HG02588 (cell line): ENCODE measurements around the gene ICOS.
"Not testable (repeated sequence)": the region's sequence is repeated elsewhere in the genome, so short reads cannot be mapped to it uniquely, and the experiment has no call there.

Experiments used
- ATAC-seq: cut with Tn5 transposase; IDR thresholded peaks from one replicate; pipeline ENCODE4 v1.9.1; 2021; ENCODE audit warnings: mild to moderate bottlenecking, moderate library complexity; ENCODE audit not compliant: unreplicated experiment

The ICOS gene

GRCh38 chr2:203972066-203972465 lies 35.5 kb downstream of the ICOS start:
- ATAC-seq = no peak

- ATAC-seq = peak; percentile 71
Observed at GRCh38 chr2:203973000-203973399, 36.4 kb downstream of the ICOS start.

- no peak for ATAC-seq
Observed at GRCh38 chr2:203973676-203974075, 37.1 kb downstream of the ICOS start.

DNA sequence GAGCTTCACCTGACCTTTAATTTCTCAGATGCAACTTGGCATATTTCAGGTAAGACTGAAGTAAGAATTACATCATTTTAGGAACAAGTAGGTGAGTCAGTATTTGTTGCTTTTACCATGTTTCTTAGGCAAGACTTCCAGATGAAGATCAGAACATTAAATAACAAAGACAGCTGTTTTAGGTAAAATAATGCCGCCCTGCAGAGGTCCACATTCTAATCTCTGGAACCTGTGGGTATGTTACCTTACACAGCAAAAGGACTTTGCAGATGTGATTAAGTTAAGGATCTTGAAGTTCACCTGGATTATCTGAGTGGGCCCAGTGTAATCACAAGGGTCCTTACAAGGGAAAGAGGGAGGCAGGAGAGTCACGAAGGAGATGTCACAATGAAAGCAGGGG lies 39.3 kb downstream of the ICOS start:
- no peak for ATAC-seq

- no peak for ATAC-seq
Observed at GRCh38 chr2:203982276-203982675, 45.7 kb downstream of the ICOS start.

DNA sequence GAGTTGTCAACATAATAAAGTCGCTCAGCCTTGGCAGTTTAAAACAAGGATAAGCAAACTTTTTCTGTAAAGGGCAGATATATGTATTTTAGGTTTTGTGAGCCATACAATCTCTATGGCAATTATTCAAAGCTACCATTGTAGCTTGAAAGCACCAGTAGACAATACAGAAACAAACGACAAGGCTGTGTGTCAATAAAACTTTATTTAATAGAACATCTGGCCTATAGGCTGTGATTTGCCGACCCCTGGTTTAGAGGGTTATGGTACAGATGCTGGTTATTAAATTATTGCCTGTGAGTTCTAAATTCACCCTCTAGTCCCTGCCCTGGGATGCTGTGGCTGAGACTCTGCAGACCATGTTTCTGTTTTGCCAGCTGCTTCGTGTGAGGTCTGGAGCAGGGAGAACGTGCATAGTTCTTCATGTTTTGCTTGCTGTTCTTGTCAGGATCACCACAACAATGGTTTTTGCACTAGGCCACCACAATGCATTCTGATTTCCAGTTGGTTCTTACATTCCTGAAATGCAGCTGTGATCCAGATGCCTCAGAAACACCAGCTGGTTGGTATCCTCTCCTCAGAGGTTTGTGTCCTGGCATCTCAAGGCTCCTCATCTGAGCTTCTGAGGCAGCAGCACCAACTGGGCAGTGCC lies 46.6 kb downstream of the ICOS start:
- ATAC-seq = no peak

GRCh38 chr2:203985978-203986377 lies 49.4 kb downstream of the ICOS start:
- ATAC-seq = not testable (repeated sequence)

DNA sequence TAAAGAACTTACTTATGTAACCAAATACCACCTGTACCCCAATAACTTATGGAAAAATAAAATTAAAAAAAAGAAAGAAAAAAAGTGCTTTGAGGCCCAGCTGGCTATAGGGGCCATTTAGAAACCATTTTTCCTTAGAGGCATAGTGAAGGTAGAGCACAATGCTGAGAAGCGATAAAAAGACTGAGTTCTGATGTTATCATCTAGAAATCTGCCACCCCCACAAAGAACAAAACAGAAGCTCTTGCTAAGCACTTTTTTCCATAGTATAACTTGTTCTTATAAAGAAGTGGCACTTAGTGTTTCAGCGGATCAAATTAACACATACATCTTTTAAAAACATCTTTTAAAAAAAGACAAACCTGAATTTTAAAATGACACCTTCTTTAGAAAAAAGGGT lies 51.4 kb downstream of the ICOS start:
- ATAC-seq = no peak

GRCh38 chr2:203988500-203989260 lies 52.1 kb downstream of the ICOS start:
- ATAC-seq = no peak

DNA sequence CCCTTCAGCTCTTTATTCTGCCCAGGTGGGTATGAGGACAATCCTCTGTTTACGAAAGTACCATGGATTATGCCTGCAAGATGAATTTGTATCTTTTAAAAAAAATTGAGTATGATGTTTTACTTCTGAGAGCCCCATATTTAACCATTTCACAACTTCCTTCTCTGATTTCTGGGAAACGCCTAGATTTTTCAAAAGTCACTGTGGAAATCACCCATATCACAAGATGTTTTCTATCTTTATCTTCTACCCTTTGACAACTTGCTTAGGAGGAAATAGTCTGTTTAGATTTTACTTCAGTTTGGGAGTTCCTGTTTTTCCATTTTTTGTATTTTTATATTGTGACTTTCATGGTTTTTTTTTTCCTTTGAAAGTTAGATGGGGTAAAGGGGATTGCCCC lies 53.0 kb downstream of the ICOS start:
- no peak for ATAC-seq

GRCh38 chr2:203992509-203992908 lies 55.9 kb downstream of the ICOS start:
- no peak for ATAC-seq

DNA sequence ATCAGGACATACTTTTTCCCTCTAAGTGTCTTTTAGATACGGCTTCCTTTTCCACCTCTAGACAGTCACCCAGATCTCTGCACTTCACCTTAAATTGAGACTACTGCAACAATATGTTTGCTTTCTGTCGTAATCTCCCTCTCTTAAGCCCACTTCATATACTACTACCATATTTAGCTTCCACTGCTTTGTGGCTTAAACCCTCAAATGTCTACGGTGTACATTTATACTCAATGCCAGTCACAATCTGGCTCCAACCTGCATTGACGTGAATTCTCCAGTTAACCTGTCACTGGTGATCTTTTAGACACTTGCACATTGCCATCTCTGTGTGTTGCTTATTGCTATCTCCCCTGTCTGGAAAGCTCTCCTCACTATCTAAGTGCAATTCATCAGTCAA lies 56.4 kb downstream of the ICOS start:
- ATAC-seq = no peak

- no peak for ATAC-seq
Observed at GRCh38 chr2:203993560-203993959, 57.0 kb downstream of the ICOS start.

- peak; percentile 47 for ATAC-seq
Observed at GRCh38 chr2:203994735-203995134, 58.2 kb downstream of the ICOS start.

GRCh38 chr2:203996692-203997091 lies 60.1 kb downstream of the ICOS start:
- no peak for ATAC-seq

DNA sequence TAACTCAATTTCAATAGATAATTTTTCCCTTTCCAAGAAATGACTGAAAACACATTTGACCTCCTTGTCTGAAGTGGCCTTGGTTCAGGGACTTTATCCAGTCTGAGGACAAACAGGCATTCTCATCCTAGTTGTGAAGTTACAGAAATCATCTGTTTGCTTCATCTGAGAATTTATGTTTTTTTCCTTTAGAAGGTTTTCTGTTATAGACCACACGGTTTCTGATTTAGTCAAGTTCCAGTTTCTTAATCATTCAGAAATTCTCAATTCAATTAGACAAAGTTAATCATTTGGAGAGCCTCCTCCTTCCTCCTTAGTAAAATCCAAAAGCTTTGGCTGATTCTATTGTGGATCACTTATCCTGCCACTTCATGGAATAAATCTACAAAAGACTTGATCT lies 60.9 kb downstream of the ICOS start:
- ATAC-seq = peak; percentile 42

DNA sequence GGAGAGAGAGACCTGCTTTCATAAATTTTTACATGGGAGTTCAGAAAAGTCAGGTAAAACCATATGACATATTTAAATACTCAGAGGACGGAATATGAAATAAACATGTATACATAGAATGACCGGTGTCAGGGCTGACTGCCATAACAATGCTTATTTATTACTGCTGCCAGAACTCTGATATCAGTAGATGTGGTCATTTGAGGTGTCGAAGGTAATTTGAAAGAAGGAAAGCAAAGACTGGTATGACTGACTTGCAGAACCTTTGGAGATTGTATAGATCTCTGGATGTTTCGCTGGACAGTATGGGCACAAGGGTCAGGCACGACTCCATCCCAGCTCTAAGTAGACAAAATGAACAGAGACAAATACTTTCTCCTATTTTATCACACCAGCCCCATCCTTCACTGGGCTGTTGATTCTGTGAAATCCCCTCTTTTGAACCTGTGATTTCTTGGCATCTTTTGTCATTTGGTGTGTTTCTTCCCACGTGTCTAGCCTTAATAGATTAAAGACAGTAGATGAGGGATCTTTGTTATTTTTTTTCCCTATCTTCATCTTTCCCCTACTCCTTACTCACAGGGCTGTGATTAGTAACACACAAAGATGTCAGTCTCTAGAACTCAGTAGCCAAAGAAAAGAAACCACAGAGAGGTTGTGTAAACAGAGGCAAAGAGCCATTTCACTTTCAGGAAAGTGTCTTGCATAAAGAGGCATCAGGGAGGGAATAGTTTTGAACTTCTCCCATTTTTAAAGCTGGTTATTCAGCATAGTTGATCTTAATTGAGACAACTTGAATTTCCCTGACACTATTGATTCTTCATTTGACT lies 61.6 kb downstream of the ICOS start:
- ATAC-seq = no peak

GRCh38 chr2:203999835-204000234 lies 63.3 kb downstream of the ICOS start:
- no peak for ATAC-seq

DNA sequence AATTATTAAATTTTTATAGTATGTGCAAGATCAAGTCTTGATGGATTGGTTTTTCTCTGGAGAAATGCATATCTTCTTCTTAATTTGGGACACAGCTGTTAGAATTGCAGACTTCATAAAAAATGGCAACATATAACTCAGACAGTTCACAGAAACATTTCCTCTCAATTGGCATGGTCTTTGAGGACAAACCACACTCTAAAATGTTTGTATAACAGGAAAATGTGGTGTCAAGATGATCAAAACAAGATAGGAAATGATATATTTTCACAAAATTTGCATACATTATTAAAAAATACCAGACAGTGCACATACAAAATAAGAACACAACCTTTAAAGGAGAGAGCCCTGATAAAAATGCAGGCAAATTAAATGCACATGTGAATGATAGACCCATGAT lies 63.9 kb downstream of the ICOS start:
- no peak for ATAC-seq

GRCh38 chr2:204003276-204003990 lies 66.9 kb downstream of the ICOS start:
- ATAC-seq = no peak

DNA sequence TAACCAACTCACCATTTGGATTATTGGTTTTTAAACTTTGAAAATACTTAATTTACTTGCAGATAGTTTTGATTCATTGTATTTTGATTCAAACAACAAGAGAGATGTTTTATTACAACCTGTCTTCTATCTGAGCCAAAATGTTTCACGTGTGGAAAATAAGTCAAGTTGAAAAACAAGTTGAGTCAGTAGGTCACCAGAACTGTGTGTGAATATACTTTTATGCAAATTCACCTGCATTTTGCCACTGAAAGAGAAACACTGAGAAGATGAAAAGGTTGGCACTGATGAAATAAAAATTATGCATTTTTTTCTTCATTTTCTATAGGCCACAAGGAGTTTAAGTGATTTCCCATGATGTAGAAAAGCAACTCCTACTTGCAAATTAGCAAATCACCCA lies 68.3 kb downstream of the ICOS start:
- no peak for ATAC-seq
